Activated CD4-positive, alpha-beta T cell treated with anti-CD3 and anti-CD28 coated beads for 36 hours (primary cell): Measurements from ENCODE around the gene ADAMTS7. TPM values are rescaled to one million over a fixed set of nuclear protein-coding genes. Genes with fewer than 3 reads are reported as not detected.
A peak's percentile ranks its signal among the peaks of the same experiment; 100 is the strongest.
"Not testable (repeated sequence)": the region's sequence is repeated elsewhere in the genome, so short reads cannot be mapped to it uniquely, and the experiment has no call there.

Source experiments
- ATAC-seq: fragments of 200-7000 bp; cut with Tn5 transposase; one replicate; pipeline ENCODE4 v1.10.0; 2021; ENCODE audit warnings: mild to moderate bottlenecking, moderate library complexity
- CTCF ChIA-PET: fragments of 350-600 bp; sonication (Branson Sonifier 250); formaldehyde crosslinking; loops from one replicate; lab custom pipeline; 2021; ENCODE audit warnings: antibody characterized with exemption; lab: Charles Lee
- POLR2A ChIA-PET: fragments of 350-600 bp; sonication (Branson Sonifier 250); formaldehyde crosslinking; loops from one replicate; lab custom pipeline; 2021; ENCODE audit warnings: antibody characterized with exemption, inconsistent platforms; lab: Charles Lee
- DNase-seq: peaks from one replicate; pipeline ENCODE4 v3.0.0-alpha.2; 2020
- H3K27ac Mint-ChIP-seq: one replicate; pipeline ENCODE4 v1.8.0; 2021; ENCODE audit warnings: mixed read lengths
- H3K27me3 Mint-ChIP-seq: one replicate; pipeline ENCODE4 v1.8.0; 2021; ENCODE audit warnings: mixed read lengths
- H3K36me3 Mint-ChIP-seq: one replicate; pipeline ENCODE4 v1.8.0; 2021; ENCODE audit warnings: low read depth, mixed read lengths
- H3K4me1 Mint-ChIP-seq: one replicate; pipeline ENCODE4 v1.8.0; 2021; ENCODE audit warnings: mixed read lengths
- H3K4me3 Mint-ChIP-seq: one replicate; pipeline ENCODE4 v1.8.0; 2021; ENCODE audit warnings: mild to moderate bottlenecking, moderate library complexity, mixed read lengths
- H3K9me3 Mint-ChIP-seq: one replicate; pipeline ENCODE4 v1.8.0; 2021; ENCODE audit warnings: low read depth, mixed read lengths
- intact Hi-C, 2 experiments: fragments of 100-400 bp; cut with DNase I in 1 of 2; cut with micrococcal nuclease in 1 of 2; formaldehyde crosslinking; loops; one replicate each; pipeline versions ENCODE4 v1.14.2 to v1.15.1; 2022 to 2024; cut with DNase I, micrococcal nuclease
- total RNA-seq, 2 experiments: library from RNA; stranded (reverse); gene quantifications; one replicate each; pipeline ENCODE4 v1.2.3, GENCODE V29; 2021

Gene ADAMTS7
- total RNA-seq, 2 experiments from 2014 or later, result 0.09 to 0.23 TPM

GRCh38 chr15:78828920-78829319 is 17.7 kb upstream of the ADAMTS7 start:
- H3K36me3 Mint-ChIP-seq, result no peaks in the 10 kb centered on the region
- ATAC-seq (no peak), DNase-seq (no peak)
- POLR2A ChIA-PET, result no interaction called here
- H3K27ac Mint-ChIP-seq, result no peak overlapping the region
- peaks cover 3% of the 10 kb centered on the region for H3K4me1 Mint-ChIP-seq
- H3K4me3 Mint-ChIP-seq, result no peak overlapping the region
- no peaks in the 10 kb centered on the region for H3K9me3 Mint-ChIP-seq
- intact Hi-C loops, result no loop called here
- CTCF ChIA-PET, result no interaction called here
- H3K27me3 Mint-ChIP-seq, result peaks cover 15% of the 10 kb centered on the region

GRCh38 chr15:78822514-78822913 is 11.2 kb upstream of the ADAMTS7 start:
- H3K27me3 Mint-ChIP-seq, result peaks cover 5% of the 10 kb centered on the region
- intact Hi-C loops, result no loop called here
- no peaks in the 10 kb centered on the region for H3K36me3 Mint-ChIP-seq
- H3K4me3 Mint-ChIP-seq, result no peak overlapping the region
- ChIA-PET POLR2A (no interaction called here), CTCF (interaction anchor here (1.7 kb wide), 1 partner anchor 10 kb away, joined by 5 read pairs; no protein-coding TSS in a partner anchor)
- no peak for ATAC-seq
- no peaks in the 10 kb centered on the region for H3K9me3 Mint-ChIP-seq
- no peak for DNase-seq
- H3K4me1 Mint-ChIP-seq, result no peaks in the 10 kb centered on the region
- no peak overlapping the region for H3K27ac Mint-ChIP-seq

DNA sequence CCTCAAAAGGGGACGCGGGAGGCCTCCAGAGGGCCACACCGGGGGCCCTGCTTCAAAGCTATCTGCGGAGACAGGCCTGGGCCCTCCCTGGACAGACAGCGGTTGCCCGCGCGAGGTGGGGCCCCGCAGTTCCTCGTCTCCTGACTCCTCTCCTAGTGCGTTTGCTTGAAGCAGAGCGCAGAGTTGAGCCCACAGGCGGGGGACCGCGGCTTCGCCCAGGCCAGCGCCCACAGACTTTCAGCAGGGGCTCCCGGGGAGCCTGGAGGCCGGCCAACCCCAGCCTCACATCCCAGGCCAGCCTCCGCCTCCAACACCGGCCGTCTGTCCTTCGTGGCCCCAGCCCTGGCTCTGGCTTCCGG is 540 bp upstream of the ADAMTS7 start:
- CTCF ChIA-PET, result interaction anchor here (0.6 to 1.4 kb wide), 8 partner anchors 10 to 530 kb away, joined by 3 to 5 read pairs (median 4); no protein-coding TSS in a partner anchor
- no peak overlapping the region for H3K27ac Mint-ChIP-seq

DNA sequence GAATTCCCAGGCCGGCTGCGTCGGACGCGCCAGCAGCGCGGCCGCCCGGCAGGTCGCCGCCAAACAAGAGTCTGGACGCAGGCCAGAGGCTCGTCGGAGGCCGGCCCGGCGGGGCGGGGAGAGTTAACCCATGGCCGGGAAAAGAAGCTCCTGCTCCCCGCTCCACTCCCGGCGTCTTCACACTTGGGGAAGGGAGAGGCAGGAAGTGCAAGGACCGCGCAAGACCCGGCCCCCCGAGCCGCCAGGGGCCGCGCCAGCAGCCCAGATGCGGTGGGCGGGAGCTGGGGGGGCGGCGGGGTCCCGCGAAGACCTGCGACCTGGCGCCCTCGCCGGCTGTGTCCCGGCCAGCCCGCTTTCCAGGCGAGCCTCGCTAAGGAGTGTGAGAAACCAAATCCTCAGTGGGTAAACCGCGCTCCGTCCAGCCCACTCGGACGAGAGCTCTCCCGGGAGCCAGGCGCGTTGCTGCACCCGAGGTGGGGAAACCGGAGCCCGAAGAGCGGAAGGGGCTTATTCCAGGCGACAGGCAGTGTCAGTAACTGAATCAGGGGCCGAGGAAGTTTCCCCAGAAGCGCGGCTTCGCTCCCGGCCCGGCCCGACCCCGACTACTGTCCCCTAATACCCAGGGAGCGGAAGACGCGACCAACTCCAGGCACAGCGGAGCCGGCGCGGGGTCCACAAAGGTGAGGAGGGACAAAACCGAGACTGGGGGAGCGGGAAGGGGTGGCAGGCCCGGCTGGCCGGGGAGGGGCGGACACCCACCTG is 721 bp downstream of the ADAMTS7 start:
- Mint-ChIP-seq H3K4me3 (peak overlapping the region; percentile 61), H3K9me3 (no peaks in the 10 kb centered on the region), H3K27ac (no peak overlapping the region), H3K4me1 (peaks cover 11% of the 10 kb centered on the region), H3K27me3 (peaks cover 42% of the 10 kb centered on the region), H3K36me3 (no peaks in the 10 kb centered on the region)
- ChIA-PET POLR2A (no interaction called here), CTCF (interaction anchor here (0.5 to 1.4 kb wide), 8 partner anchors 11 to 1339 kb away, joined by 3 to 4 read pairs (median 3); no protein-coding TSS in a partner anchor)
- intact Hi-C loops, result no loop called here
- DNase-seq, result no peak
- ATAC-seq, result peak; percentile 19

More for the DNA sequence above, 540 bp upstream of the ADAMTS7 start:
- H3K9me3 Mint-ChIP-seq, result no peaks in the 10 kb centered on the region
- H3K4me1 Mint-ChIP-seq, result peaks cover 11% of the 10 kb centered on the region
- no peaks in the 10 kb centered on the region for H3K36me3 Mint-ChIP-seq
- no peak for ATAC-seq
- POLR2A ChIA-PET, result interaction anchor here (0.5 kb wide), 1 partner anchor 96 kb away, joined by 3 read pairs; no protein-coding TSS in a partner anchor
- intact Hi-C loops, result no loop called here
- H3K27me3 Mint-ChIP-seq, result peaks cover 42% of the 10 kb centered on the region
- H3K4me3 Mint-ChIP-seq, result peak overlapping the region; percentile 61
- no peak for DNase-seq

GRCh38 chr15:78810003-78810361 is 1.3 kb downstream of the ADAMTS7 start:
- H3K27ac Mint-ChIP-seq, result no peak overlapping the region
- DNase-seq, result no peak
- H3K9me3 Mint-ChIP-seq, result no peaks in the 10 kb centered on the region
- peak overlapping the region; percentile 42 for H3K4me3 Mint-ChIP-seq
- intact Hi-C loops, result no loop called here
- peaks cover 40% of the 10 kb centered on the region for H3K27me3 Mint-ChIP-seq
- peaks cover 11% of the 10 kb centered on the region for H3K4me1 Mint-ChIP-seq
- ChIA-PET POLR2A (no interaction called here), CTCF (interaction anchor here (0.5 to 1.0 kb wide), 5 partner anchors 10 to 1339 kb away, joined by 3 read pairs; no protein-coding TSS in a partner anchor)
- no peaks in the 10 kb centered on the region for H3K36me3 Mint-ChIP-seq
- ATAC-seq, result no peak

- Mint-ChIP-seq H3K27me3 (peaks cover 32% of the 10 kb centered on the region), H3K4me1 (peaks cover 11% of the 10 kb centered on the region), H3K9me3 (no peaks in the 10 kb centered on the region), H3K36me3 (no peaks in the 10 kb centered on the region), H3K27ac (no peak overlapping the region), H3K4me3 (no peak overlapping the region)
- ATAC-seq, result peak; percentile 72
- intact Hi-C loops, result loop anchor here (1.0 to 5.0 kb wide), 3 partner anchors 52 to 191 kb away; no protein-coding TSS in a partner anchor
- POLR2A ChIA-PET, result no interaction called here
- peak; percentile 54 for DNase-seq
- CTCF ChIA-PET, result interaction anchor here (0.6 to 1.6 kb wide), 16 partner anchors 8 to 1861 kb away, joined by 3 to 8 read pairs (median 3); no protein-coding TSS in a partner anchor
Measured at GRCh38 chr15:78808550-78808949, 2.7 kb downstream of the ADAMTS7 start.

DNA sequence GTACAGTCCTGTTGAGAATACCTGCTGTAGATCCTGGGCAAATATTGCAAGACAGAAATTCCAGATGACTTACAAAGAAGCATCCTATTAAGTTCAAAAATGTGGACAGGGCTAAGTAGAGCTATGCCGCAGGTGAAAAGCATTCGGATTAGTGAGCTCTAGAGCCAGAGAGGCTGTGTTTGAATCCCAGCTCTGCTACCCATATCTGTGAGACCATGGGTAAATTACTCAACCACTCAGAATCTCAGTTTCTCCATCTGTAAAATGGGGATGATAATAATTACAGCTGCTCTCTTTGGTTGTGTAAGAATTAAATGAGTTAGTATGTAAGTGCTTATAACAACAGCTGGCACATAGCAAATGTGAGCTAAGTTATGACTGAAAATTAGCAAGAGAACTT is 3.9 kb downstream of the ADAMTS7 start:
- Mint-ChIP-seq H3K27me3 (peaks cover 24% of the 10 kb centered on the region), H3K9me3 (no peaks in the 10 kb centered on the region), H3K27ac (no peak overlapping the region), H3K4me1 (peaks cover 8% of the 10 kb centered on the region), H3K36me3 (no peaks in the 10 kb centered on the region), H3K4me3 (no peak overlapping the region)
- intact Hi-C loops, result loop anchor here (5.0 kb wide), 2 partner anchors 55 to 190 kb away; no protein-coding TSS in a partner anchor
- ChIA-PET CTCF (interaction anchor here (0.6 to 1.6 kb wide), 9 partner anchors 10 to 814 kb away, joined by 3 to 5 read pairs (median 3); no protein-coding TSS in a partner anchor), POLR2A (interaction anchor here (0.6 to 1.2 kb wide), 2 partner anchors 11 to 314 kb away, joined by 8 to 10 read pairs; no protein-coding TSS in a partner anchor)
- DNase-seq (no peak), ATAC-seq (no peak)

GRCh38 chr15:78804391-78804792 is 6.9 kb downstream of the ADAMTS7 start:
- Mint-ChIP-seq H3K27ac (no peak overlapping the region), H3K4me3 (no peak overlapping the region), H3K36me3 (no peaks in the 10 kb centered on the region), H3K27me3 (peaks cover 15% of the 10 kb centered on the region), H3K9me3 (no peaks in the 10 kb centered on the region), H3K4me1 (no peaks in the 10 kb centered on the region)
- DNase-seq (no peak), ATAC-seq (no peak)
- ChIA-PET CTCF (interaction anchor here (0.7 kb wide), 1 partner anchor 13 kb away, joined by 3 read pairs; no protein-coding TSS in a partner anchor), POLR2A (no interaction called here)
- intact Hi-C loops, result no loop called here

GRCh38 chr15:78800806-78801205 is 10.5 kb downstream of the ADAMTS7 start:
- Mint-ChIP-seq H3K4me3 (no peak overlapping the region), H3K36me3 (no peaks in the 10 kb centered on the region), H3K27ac (no peak overlapping the region), H3K4me1 (no peaks in the 10 kb centered on the region), H3K9me3 (no peaks in the 10 kb centered on the region), H3K27me3 (peaks cover 6% of the 10 kb centered on the region)
- ATAC-seq (no peak), DNase-seq (no peak)
- intact Hi-C loops, result no loop called here
- ChIA-PET CTCF (interaction anchor here (0.7 to 1.1 kb wide), 2 partner anchors 8 to 361 kb away, joined by 3 to 7 read pairs; no protein-coding TSS in a partner anchor), POLR2A (no interaction called here)

GRCh38 chr15:78800189-78800588 is 11.1 kb downstream of the ADAMTS7 start:
- no peaks in the 10 kb centered on the region for H3K9me3 Mint-ChIP-seq
- no peaks in the 10 kb centered on the region for H3K4me1 Mint-ChIP-seq
- peaks cover 6% of the 10 kb centered on the region for H3K27me3 Mint-ChIP-seq
- ChIA-PET POLR2A (no interaction called here), CTCF (interaction anchor here (0.7 to 1.1 kb wide), 3 partner anchors 8 to 94 kb away, joined by 3 read pairs; no protein-coding TSS in a partner anchor)
- ATAC-seq (peak; percentile 60), DNase-seq (peak; percentile 31)
- H3K36me3 Mint-ChIP-seq, result no peaks in the 10 kb centered on the region
- H3K27ac Mint-ChIP-seq, result no peak overlapping the region
- no peak overlapping the region for H3K4me3 Mint-ChIP-seq
- intact Hi-C loops, result no loop called here

GRCh38 chr15:78799102-78799501 is 12.2 kb downstream of the ADAMTS7 start:
- intact Hi-C loops, ATAC-seq, H3K27ac Mint-ChIP-seq, H3K4me3 Mint-ChIP-seq, H3K9me3 Mint-ChIP-seq, H3K4me1 Mint-ChIP-seq, DNase-seq, H3K27me3 Mint-ChIP-seq, H3K36me3 Mint-ChIP-seq, POLR2A ChIA-PET: not testable (repeated sequence)
- CTCF ChIA-PET, result interaction anchor here (0.5 kb wide), 1 partner anchor 10 kb away, joined by 4 read pairs; no protein-coding TSS in a partner anchor
